Panc1 (cell line): ENCODE data around the gene ANKRD7. TPM values are rescaled to one million over a fixed set of nuclear protein-coding genes. Genes with fewer than 3 reads are reported as not detected.

Source experiments
- ATAC-seq: fragments of 200-7000 bp; cut with Tn5 transposase; 2 replicates; pipeline ENCODE4 v1.9.1; 2020; ENCODE audit warnings: mild to moderate bottlenecking, moderate library complexity
- BruUV-seq: library from RNA; stranded (reverse); fragments of 400-500 nt; replicated peaks from 2 replicates; lab custom pipeline; 2021; lab: Mats Ljungman, UMichigan
- CTCF ChIA-PET: fragments of 300-600 bp; sonication (Branson Sonifier 250); formaldehyde crosslinking; loops from one replicate; lab custom pipeline; 2022; ENCODE audit warnings: antibody characterized with exemption; lab: Charles Lee
- POLR2A ChIA-PET: fragments of 300-600 bp; sonication (Branson Sonifier 250); formaldehyde crosslinking; loops from one replicate; lab custom pipeline; 2022; ENCODE audit warnings: antibody characterized with exemption; lab: Charles Lee
- DNase-seq: peaks from one replicate; pipeline ENCODE4 v3.0.0-alpha.2; 2010; ENCODE audit warnings: low read depth, low spot score
- H3K27ac ChIP-seq: 2 replicates; pipeline ENCODE4 v1.5.1; 2011; ENCODE audit warnings: mild to moderate bottlenecking, low read length, inconsistent platforms
- H3K27me3 ChIP-seq: fragments of 200-500 bp; sonication (Bioruptor generic); 2 replicates; pipeline ENCODE4 v1.6.0; 2014; ENCODE audit warnings: low read length, inconsistent platforms; ENCODE audit not compliant: control insufficient read depth, insufficient read depth
- H3K36me3 ChIP-seq: fragments of 200-500 bp; sonication (Bioruptor generic); 2 replicates; pipeline ENCODE4 v1.5.1; 2014; ENCODE audit warnings: inconsistent platforms, mild to moderate bottlenecking, low read length, moderate library complexity; ENCODE audit not compliant: control insufficient read depth, insufficient read depth
- H3K4me1 ChIP-seq: 2 replicates; pipeline ENCODE4 v1.5.1; 2011; ENCODE audit warnings: inconsistent platforms, mild to moderate bottlenecking, low read length, moderate library complexity; ENCODE audit not compliant: control insufficient read depth, insufficient read depth
- H3K4me3 ChIP-seq, 2 experiments: 2 replicates each; pipeline ENCODE4 v1.5.1; 2011 to 2012; ENCODE audit warnings: low read depth in 2 of 2, low read length in 2 of 2, mild to moderate bottlenecking in 2 of 2, inconsistent platforms in 1 of 2, moderate library complexity in 1 of 2
- H3K9me3 ChIP-seq: fragments of 200-500 bp; sonication (Bioruptor generic); 2 replicates; pipeline ENCODE4 v1.5.1; 2014; ENCODE audit warnings: low read depth, mild to moderate bottlenecking, inconsistent platforms, low read length, moderate library complexity; ENCODE audit not compliant: control insufficient read depth, insufficient read depth
- CTCF ChIP-seq: fragments of 450-650 bp; IDR thresholded peaks from 2 replicates; pipeline ENCODE4 v1.5.1; 2017; ENCODE audit warnings: mild to moderate bottlenecking
- POLR2AphosphoS5 ChIP-seq: IDR thresholded peaks from 2 replicates; pipeline ENCODE4 v1.6.1; 2012; ENCODE audit warnings: mild to moderate bottlenecking, low read depth, low read length, moderate library complexity
- SIN3A ChIP-seq: IDR thresholded peaks from 2 replicates; pipeline ENCODE4 v1.6.1; 2012; ENCODE audit warnings: low read depth, mild to moderate bottlenecking, low read length, moderate library complexity, borderline replicate concordance; ENCODE audit not compliant: insufficient read depth
- TCF7L2 ChIP-seq: IDR thresholded peaks from 2 replicates; pipeline ENCODE4 v1.6.1; 2011; ENCODE audit warnings: mild to moderate bottlenecking, low read depth, low read length, inconsistent platforms
- in situ Hi-C: cut with HindIII; loops from 2 replicates; pipeline ENCODE4 v1.10.0; 2016; ENCODE audit warnings: low sequenced_read_pairs, low pct_unique_long_range_greater_than_20kb
- intact Hi-C: fragments of 100-400 bp; cut with micrococcal nuclease; formaldehyde crosslinking; loops from one replicate; pipeline ENCODE4 v1.10.0; 2022; ENCODE audit not compliant: unreplicated experiment
- total RNA-seq: library from RNA; stranded (reverse); gene quantifications from one replicate; pipeline ENCODE4 v1.2.1, GENCODE V29; 2021; ENCODE audit not compliant: unreplicated experiment
- TF ChIP-seq, protein P1 (sequence below), 2 experiments: IDR thresholded peaks; 2 replicates each; pipeline ENCODE4 v1.6.1; 2011 to 2012; ENCODE audit warnings: low read depth in 2 of 2, control low read depth in 1 of 2, low read length in 1 of 2, mild to moderate bottlenecking in 1 of 2, moderate library complexity in 1 of 2; ENCODE audit not compliant: insufficient read depth in 1 of 2

Gene ANKRD7
- total RNA-seq, 1 experiment from 2014 or later, result 1.0 TPM

DNA sequence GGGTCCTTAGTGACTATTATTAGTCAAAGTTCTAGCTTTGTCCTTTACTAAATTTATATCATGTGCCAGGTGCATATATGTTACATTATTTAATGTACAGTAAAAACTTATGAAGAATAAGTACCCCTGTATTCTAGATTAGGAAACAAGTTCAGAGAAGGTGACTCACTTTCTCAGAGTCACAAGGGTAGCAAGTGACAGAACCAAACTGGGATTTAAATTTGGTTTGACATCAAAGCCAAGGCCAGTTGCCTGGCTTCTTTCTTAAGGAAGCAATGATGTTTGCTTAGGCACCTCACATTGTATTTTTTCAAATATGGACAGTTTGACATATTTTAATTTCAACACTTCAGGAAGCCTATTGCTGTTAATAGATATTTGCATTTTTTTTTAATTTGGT is 38.0 kb upstream of the ANKRD7 start:
- BruUV-seq, result no TSS peak
- POLR2A ChIA-PET, result no interaction called here
- DNase-seq, result no peak
- in situ Hi-C loops, result no loop called here
- H3K36me3 ChIP-seq, result peaks cover 25% of the 10 kb centered on the region
- intact Hi-C loops, result no loop called here
- CTCF ChIA-PET, result no interaction called here
- H3K4me3 ChIP-seq, result peak overlapping the region in 1 of 2 experiments; percentile 89; a peak in 2 of 4 replicates
- H3K27me3 ChIP-seq, result no peaks in the 10 kb centered on the region
- H3K9me3 ChIP-seq, result no peaks in the 10 kb centered on the region
- H3K4me1 ChIP-seq, result peaks cover 15% of the 10 kb centered on the region
- TF ChIP-seq SIN3A (no peak), TCF7L2 (no peak), CTCF (no peak), POLR2AphosphoS5 (no peak)
- TF ChIP-seq, protein P1, sequence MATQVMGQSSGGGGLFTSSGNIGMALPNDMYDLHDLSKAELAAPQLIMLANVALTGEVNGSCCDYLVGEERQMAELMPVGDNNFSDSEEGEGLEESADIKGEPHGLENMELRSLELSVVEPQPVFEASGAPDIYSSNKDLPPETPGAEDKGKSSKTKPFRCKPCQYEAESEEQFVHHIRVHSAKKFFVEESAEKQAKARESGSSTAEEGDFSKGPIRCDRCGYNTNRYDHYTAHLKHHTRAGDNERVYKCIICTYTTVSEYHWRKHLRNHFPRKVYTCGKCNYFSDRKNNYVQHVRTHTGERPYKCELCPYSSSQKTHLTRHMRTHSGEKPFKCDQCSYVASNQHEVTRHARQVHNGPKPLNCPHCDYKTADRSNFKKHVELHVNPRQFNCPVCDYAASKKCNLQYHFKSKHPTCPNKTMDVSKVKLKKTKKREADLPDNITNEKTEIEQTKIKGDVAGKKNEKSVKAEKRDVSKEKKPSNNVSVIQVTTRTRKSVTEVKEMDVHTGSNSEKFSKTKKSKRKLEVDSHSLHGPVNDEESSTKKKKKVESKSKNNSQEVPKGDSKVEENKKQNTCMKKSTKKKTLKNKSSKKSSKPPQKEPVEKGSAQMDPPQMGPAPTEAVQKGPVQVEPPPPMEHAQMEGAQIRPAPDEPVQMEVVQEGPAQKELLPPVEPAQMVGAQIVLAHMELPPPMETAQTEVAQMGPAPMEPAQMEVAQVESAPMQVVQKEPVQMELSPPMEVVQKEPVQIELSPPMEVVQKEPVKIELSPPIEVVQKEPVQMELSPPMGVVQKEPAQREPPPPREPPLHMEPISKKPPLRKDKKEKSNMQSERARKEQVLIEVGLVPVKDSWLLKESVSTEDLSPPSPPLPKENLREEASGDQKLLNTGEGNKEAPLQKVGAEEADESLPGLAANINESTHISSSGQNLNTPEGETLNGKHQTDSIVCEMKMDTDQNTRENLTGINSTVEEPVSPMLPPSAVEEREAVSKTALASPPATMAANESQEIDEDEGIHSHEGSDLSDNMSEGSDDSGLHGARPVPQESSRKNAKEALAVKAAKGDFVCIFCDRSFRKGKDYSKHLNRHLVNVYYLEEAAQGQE (IDR thresholded peaks at IDR 0.05; ENCODE audit: insufficient read depth in 1 of 2, low read depth in 2 of 2, low read length in 1 of 2), result no peak
- peak overlapping the region; percentile 99; the same call in 1 of the 2 replicates for H3K27ac ChIP-seq
- no peak for ATAC-seq

GRCh38 chr7:118194571-118194970 is 29.9 kb upstream of the ANKRD7 start:
- H3K36me3 ChIP-seq, result peaks cover 18% of the 10 kb centered on the region
- no peak overlapping the region for H3K27ac ChIP-seq
- no TSS peak for BruUV-seq
- no peaks in the 10 kb centered on the region for H3K27me3 ChIP-seq
- TF ChIP-seq CTCF, result no peak
- TF ChIP-seq, protein P1 (IDR thresholded peaks at IDR 0.05; ENCODE audit: insufficient read depth in 1 of 2, low read depth in 2 of 2, low read length in 1 of 2), result no peak
- TF ChIP-seq TCF7L2, result no peak
- TF ChIP-seq SIN3A, result no peak
- no peak for TF ChIP-seq POLR2AphosphoS5
- DNase-seq (no peak), ATAC-seq (no peak)
- H3K9me3 ChIP-seq, result no peaks in the 10 kb centered on the region
- no peaks in the 10 kb centered on the region for H3K4me1 ChIP-seq
- H3K4me3 ChIP-seq, result no peak overlapping the region
- intact Hi-C loops, result no loop called here
- CTCF ChIA-PET, result no interaction called here
- POLR2A ChIA-PET, result no interaction called here
- in situ Hi-C loops, result no loop called here
